HT-29 (cell line): Measurements from ENCODE around the gene JUNB. TPM values are rescaled to one million over a fixed set of nuclear protein-coding genes. Genes with fewer than 3 reads are reported as not detected.

Experiments
- DNase-seq: peaks from one replicate; pipeline ENCODE4 v3.0.0-alpha.2; 2015; ENCODE audit warnings: low spot score
- small RNA-seq: library from RNA; depleted of rRNA; stranded (forward); fragments of <200 nt; gene quantifications from one replicate; pipeline ENCODE3, GENCODE V24; 2014
- total RNA-seq: library from RNA; depleted of rRNA; stranded (reverse); fragments of >200 nt; shearing (Covaris generic); gene quantifications from 2 replicates; pipeline ENCODE4 v1.2.3, GENCODE V29; 2014; rRNA removed

Gene JUNB
- total RNA-seq, 1 experiment from 2014 or later: 620 TPM

- DNase-seq: no peak
Measured at GRCh38 chr19:12842511-12842910, 51.2 kb downstream of the JUNB start.

Small RNA genes within 50 kb of the gene (small RNA-seq; reads per million reads assigned to genes)
- not detected for gene MIR5684

Other genes with a start within 250 kb of the JUNB start
- 1.5 and 3.0 TPM in 2 replicates for gene ZNF564, start 240.0 kb upstream of the JUNB start, total RNA-seq
- gene ZNF490, start 180.7 kb upstream of the JUNB start, total RNA-seq: 1.6 and 2.0 TPM in 2 replicates
- gene ZNF791, start 180.6 kb upstream of the JUNB start, total RNA-seq: 3.0 and 4.4 TPM in 2 replicates
- gene MAN2B1, start 124.7 kb upstream of the JUNB start, total RNA-seq: 18.4 and 35.1 TPM in 2 replicates
- 21.7 and 22.1 TPM in 2 replicates for gene WDR83, start 124.7 kb upstream of the JUNB start, total RNA-seq
- gene DHPS, start 109.6 kb upstream of the JUNB start, total RNA-seq: 95.0 and 95.4 TPM in 2 replicates
- not detected in 2 replicates for gene GNG14, start 103.5 kb upstream of the JUNB start, total RNA-seq
- 32.9 and 38.0 TPM in 2 replicates for gene FBXW9, start 94.9 kb upstream of the JUNB start, total RNA-seq
- 24.5 TPM in 2 replicates for gene TNPO2, start 67.6 kb upstream of the JUNB start, total RNA-seq
- 258 and 260 TPM in 2 replicates for gene TRIR, start 56.8 kb upstream of the JUNB start, total RNA-seq
- gene GET3, start 54.0 kb upstream of the JUNB start, total RNA-seq: 90.4 and 105 TPM in 2 replicates
- 0.37 and 0.48 TPM in 2 replicates for gene BEST2, start 39.7 kb upstream of the JUNB start, total RNA-seq
- 64.1 and 72.2 TPM in 2 replicates for gene HOOK2, start 15.9 kb upstream of the JUNB start, total RNA-seq
- gene PRDX2, start 10.3 kb downstream of the JUNB start, total RNA-seq: 378 and 396 TPM in 2 replicates
- gene THSD8, start 10.6 kb downstream of the JUNB start, total RNA-seq: 0.10 TPM in 1 of 2 replicates, not detected in the other
- 48.2 and 55.4 TPM in 2 replicates for gene RNASEH2A, start 15.1 kb downstream of the JUNB start, total RNA-seq
- 0.13 and 0.16 TPM in 2 replicates for gene RTBDN, start 43.1 kb downstream of the JUNB start, total RNA-seq
- gene MAST1, start 47.0 kb downstream of the JUNB start, total RNA-seq: 0.58 and 1.7 TPM in 2 replicates
- gene DNASE2, start 90.0 kb downstream of the JUNB start, total RNA-seq: 20.9 and 27.6 TPM in 2 replicates
- not detected in 2 replicates for gene KLF1, start 95.7 kb downstream of the JUNB start, total RNA-seq
- gene GCDH, start 99.7 kb downstream of the JUNB start, total RNA-seq: 24.6 and 27.2 TPM in 2 replicates
- not detected in 2 replicates for gene SYCE2, start 127.8 kb downstream of the JUNB start, total RNA-seq
- gene FARSA, start 142.2 kb downstream of the JUNB start, total RNA-seq: 84.6 and 96.2 TPM in 2 replicates
- gene CALR, start 147.1 kb downstream of the JUNB start, total RNA-seq: 803 and 831 TPM in 2 replicates
- gene RAD23A, start 154.4 kb downstream of the JUNB start, total RNA-seq: 217 TPM in 2 replicates
- gene GADD45GIP1, start 165.7 kb downstream of the JUNB start, total RNA-seq: 75.2 and 80.9 TPM in 2 replicates
- 0.31 TPM in 1 of 2 replicates, not detected in the other for gene DAND5, start 178.1 kb downstream of the JUNB start, total RNA-seq
- gene NFIX, start 204.0 kb downstream of the JUNB start, total RNA-seq: 22.4 and 32.3 TPM in 2 replicates